OCI-LY1 (cell line): ENCODE results near the gene DEDD.

ENCODE experiments used
- H2AFZ ChIP-seq: fragments of 200-600 bp; sonication (generic), shearing (Covaris generic); 2 replicates; pipeline ENCODE4 v1.6.0; 2014; ENCODE audit warnings: antibody characterized with exemption, mild to moderate bottlenecking, low read length
- H3F3A ChIP-seq: fragments of 200-600 bp; sonication (generic), shearing (Covaris generic); 2 replicates; pipeline ENCODE4 v1.6.0; 2014; ENCODE audit warnings: mild to moderate bottlenecking, antibody characterized with exemption, low read length, moderate library complexity; ENCODE audit not compliant: insufficient read depth
- H3K27ac ChIP-seq: fragments of 200-600 bp; sonication (generic); 2 replicates; pipeline ENCODE4 v1.5.1; 2014; ENCODE audit warnings: low read length, mixed run types, mild to moderate bottlenecking, low read depth; ENCODE audit not compliant: poor library complexity, severe bottlenecking
- H3K27me3 ChIP-seq: fragments of 200-600 bp; sonication (generic); 2 replicates; pipeline ENCODE4 v1.6.0; 2014; ENCODE audit warnings: antibody characterized with exemption, mild to moderate bottlenecking, low read length, moderate library complexity; ENCODE audit not compliant: insufficient read depth
- H3K36me3 ChIP-seq: fragments of 200-600 bp; sonication (generic); 2 replicates; pipeline ENCODE4 v1.6.1; 2014; ENCODE audit warnings: mild to moderate bottlenecking, antibody characterized with exemption, low read length, moderate library complexity, mixed read lengths; ENCODE audit not compliant: insufficient read depth
- H3K4me1 ChIP-seq: fragments of 200-600 bp; sonication (generic); 2 replicates; pipeline ENCODE4 v1.5.1; 2014; ENCODE audit warnings: mild to moderate bottlenecking, low read length, moderate library complexity; ENCODE audit not compliant: insufficient read depth, severe bottlenecking
- H3K4me2 ChIP-seq: fragments of 200-600 bp; sonication (generic), shearing (Covaris generic); 2 replicates; pipeline ENCODE4 v1.6.1; 2014; ENCODE audit warnings: low read length
- H3K4me3 ChIP-seq: fragments of 200-600 bp; sonication (generic); 2 replicates; pipeline ENCODE4 v1.5.1; 2014; ENCODE audit warnings: low read length, low read depth, mild to moderate bottlenecking, mixed read lengths; ENCODE audit not compliant: poor library complexity, severe bottlenecking
- H3K79me2 ChIP-seq: fragments of 200-600 bp; shearing (Covaris generic); 2 replicates; pipeline ENCODE4 v1.6.1; 2016; ENCODE audit warnings: mixed run types, low read length, mixed read lengths; ENCODE audit not compliant: insufficient read depth
- H3K9ac ChIP-seq: fragments of 200-600 bp; sonication (generic), shearing (Covaris generic); 2 replicates; pipeline ENCODE4 v1.6.1; 2014; ENCODE audit warnings: mild to moderate bottlenecking, low read length, mixed read lengths
- H3K9me2 ChIP-seq: fragments of 200-600 bp; sonication (generic), shearing (Covaris generic); 2 replicates; pipeline ENCODE4 v1.6.1; 2014; ENCODE audit warnings: low read depth, mild to moderate bottlenecking, low read length, mixed read lengths
- H3K9me3 ChIP-seq: fragments of 200-600 bp; shearing (Covaris generic); 2 replicates; pipeline ENCODE4 v1.6.1; 2014; ENCODE audit warnings: low read length, mixed read lengths
- H4K20me1 ChIP-seq: fragments of 200-600 bp; sonication (generic), shearing (Covaris generic); 2 replicates; pipeline ENCODE4 v1.6.0; 2016; ENCODE audit warnings: mild to moderate bottlenecking, low read length; ENCODE audit not compliant: insufficient read depth
- CTCF ChIP-seq: fragments of 200-600 bp; sonication (generic), shearing (Covaris generic); IDR thresholded peaks from 2 replicates; pipeline ENCODE4 v1.5.1; 2017; ENCODE audit warnings: mild to moderate bottlenecking, antibody characterized with exemption, low read length, moderate library complexity, mixed read lengths
- EZH2 ChIP-seq: fragments of 200-600 bp; sonication (generic), shearing (Covaris generic); IDR thresholded peaks from 2 replicates; pipeline ENCODE4 v1.8.0; 2017; ENCODE audit warnings: borderline replicate concordance, mixed run types, mild to moderate bottlenecking, antibody characterized with exemption, low read length, moderate library complexity, mixed read lengths

The DEDD gene

GRCh38 chr1:161176468-161177111 is 44.1 kb upstream of the DEDD start:
- TF ChIP-seq CTCF (no peak), EZH2 (no peak)
- H2AFZ ChIP-seq: no peak overlapping the region
- no peaks in the 10 kb centered on the region for H3K9me2 ChIP-seq
- H3K4me3 ChIP-seq: peak overlapping the region; percentile 74
- H4K20me1 ChIP-seq: no peaks in the 10 kb centered on the region
- no peaks in the 10 kb centered on the region for H3K9me3 ChIP-seq
- H3K4me2 ChIP-seq: peak overlapping the region; percentile 97
- H3K4me1 ChIP-seq: peaks cover 31% of the 10 kb centered on the region
- no peaks in the 10 kb centered on the region for H3K79me2 ChIP-seq
- H3K36me3 ChIP-seq: peaks cover 38% of the 10 kb centered on the region
- peak overlapping the region; percentile 70 for H3K9ac ChIP-seq
- H3K27me3 ChIP-seq: no peaks in the 10 kb centered on the region
- H3F3A ChIP-seq: no peaks in the 10 kb centered on the region
- peak overlapping the region; percentile 83 for H3K27ac ChIP-seq

- Histone ChIP-seq H3K9me3 (no peaks in the 10 kb centered on the region), H3K4me1 (peaks cover 31% of the 10 kb centered on the region), H3K27me3 (no peaks in the 10 kb centered on the region), H4K20me1 (no peaks in the 10 kb centered on the region), H2AFZ (no peak overlapping the region), H3K9me2 (no peaks in the 10 kb centered on the region), H3K9ac (peak overlapping the region; percentile 70), H3F3A (no peaks in the 10 kb centered on the region), H3K36me3 (peaks cover 45% of the 10 kb centered on the region), H3K4me3 (peak overlapping the region; percentile 74), H3K27ac (peak overlapping the region; percentile 83), H3K4me2 (peak overlapping the region; percentile 97), H3K79me2 (no peaks in the 10 kb centered on the region)
- TF ChIP-seq EZH2 (no peak), CTCF (no peak)
Observed at GRCh38 chr1:161175771-161176453, 43.4 kb upstream of the DEDD start.

- H4K20me1 ChIP-seq: no peaks in the 10 kb centered on the region
- H3K4me1 ChIP-seq: peaks cover 31% of the 10 kb centered on the region
- H3K27me3 ChIP-seq: no peaks in the 10 kb centered on the region
- H3F3A ChIP-seq: no peaks in the 10 kb centered on the region
- no peaks in the 10 kb centered on the region for H3K9me3 ChIP-seq
- no peak overlapping the region for H2AFZ ChIP-seq
- H3K9me2 ChIP-seq: no peaks in the 10 kb centered on the region
- H3K4me3 ChIP-seq: no peak overlapping the region
- peak overlapping the region; percentile 83 for H3K27ac ChIP-seq
- H3K4me2 ChIP-seq: peak overlapping the region; percentile 97; the same call in 1 of the 2 replicates
- peaks cover 52% of the 10 kb centered on the region for H3K36me3 ChIP-seq
- TF ChIP-seq EZH2 (no peak), CTCF (no peak)
- no peaks in the 10 kb centered on the region for H3K79me2 ChIP-seq
- no peak overlapping the region; the same call in 1 of the 2 replicates for H3K9ac ChIP-seq
Observed at GRCh38 chr1:161174911-161175310, 42.4 kb upstream of the DEDD start.
